GM18951 (cell line): ENCODE measurements around the gene FFAR4.

Experiments
- POLR2A ChIP-seq: IDR thresholded peaks from 4 replicates; pipeline ENCODE4 v1.6.1; 2011; ENCODE audit warnings: mild to moderate bottlenecking; ENCODE audit not compliant: insufficient read length, insufficient read depth; ENCODE audit errors: extremely low read depth
- in situ Hi-C: fragments of 300-500 bp; cut with MboI; formaldehyde crosslinking; loops from one replicate; pipeline ENCODE4 v1.12.0; 2022; ENCODE audit warnings: low sequenced_read_pairs, mixed read lengths, inconsistent platforms; ENCODE audit not compliant: unreplicated experiment

The FFAR4 gene

DNA sequence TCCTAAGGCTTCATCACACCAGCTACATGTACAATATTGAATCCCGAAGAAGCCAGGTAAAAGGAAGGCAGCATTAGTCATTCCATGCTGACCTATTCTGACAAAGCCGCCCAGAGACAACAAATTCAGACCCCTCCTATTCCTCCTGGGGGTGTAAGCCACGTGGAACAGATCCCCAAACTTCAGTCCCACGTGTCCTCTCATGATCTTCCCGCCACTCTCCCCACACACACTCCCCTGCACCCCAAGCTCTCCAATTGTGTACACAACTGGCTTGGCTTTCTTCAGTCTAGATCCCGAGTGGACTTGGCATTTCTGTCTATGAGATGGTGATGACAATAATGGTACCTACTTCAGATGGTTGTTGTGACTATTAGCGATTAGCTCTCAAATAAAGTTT, 54.5 kb downstream of the FFAR4 start:
- in situ Hi-C loops: no loop called here
- TF ChIP-seq POLR2A: no peak

DNA sequence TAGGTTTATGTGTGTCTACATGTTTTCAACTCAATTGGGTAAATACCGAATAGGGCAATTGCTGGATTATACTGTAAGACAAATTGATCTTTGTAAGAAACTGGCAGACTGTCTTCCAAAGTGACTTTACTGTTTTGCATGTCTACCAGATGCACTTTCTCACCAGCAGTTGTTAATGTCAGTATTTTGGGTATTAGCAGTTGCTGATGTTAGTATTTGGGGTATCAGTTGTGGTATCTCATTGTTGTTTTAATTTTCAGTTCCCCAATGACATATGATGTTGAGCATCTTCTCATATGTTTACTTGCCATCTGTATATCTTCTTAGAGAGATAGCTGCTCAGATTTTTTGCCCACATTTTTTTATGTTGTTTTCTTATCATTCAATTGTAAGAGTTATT, 56.5 kb downstream of the FFAR4 start:
- no peak for TF ChIP-seq POLR2A
- in situ Hi-C loops: no loop called here

DNA sequence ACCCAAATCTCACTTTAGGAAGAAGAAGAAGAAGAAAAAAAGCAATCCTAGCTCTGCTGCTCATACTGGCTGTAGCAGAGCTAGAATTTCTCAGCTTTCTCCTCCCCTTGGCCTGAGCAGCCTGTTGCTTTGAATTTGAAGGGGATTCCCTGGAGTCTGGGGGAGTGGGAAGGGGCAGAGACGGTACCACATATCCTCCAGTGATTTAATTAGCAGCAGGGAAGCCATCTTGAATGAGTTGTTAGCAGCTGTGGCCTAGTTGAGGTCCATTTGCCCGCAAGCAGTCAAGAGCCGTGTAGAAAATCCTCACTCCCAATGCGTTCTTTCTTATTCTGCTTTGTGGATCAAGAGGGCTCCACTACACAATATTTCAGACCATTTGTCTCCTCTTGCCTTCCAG, 62.4 kb downstream of the FFAR4 start:
- no peak for TF ChIP-seq POLR2A
- in situ Hi-C loops: no loop called here

DNA sequence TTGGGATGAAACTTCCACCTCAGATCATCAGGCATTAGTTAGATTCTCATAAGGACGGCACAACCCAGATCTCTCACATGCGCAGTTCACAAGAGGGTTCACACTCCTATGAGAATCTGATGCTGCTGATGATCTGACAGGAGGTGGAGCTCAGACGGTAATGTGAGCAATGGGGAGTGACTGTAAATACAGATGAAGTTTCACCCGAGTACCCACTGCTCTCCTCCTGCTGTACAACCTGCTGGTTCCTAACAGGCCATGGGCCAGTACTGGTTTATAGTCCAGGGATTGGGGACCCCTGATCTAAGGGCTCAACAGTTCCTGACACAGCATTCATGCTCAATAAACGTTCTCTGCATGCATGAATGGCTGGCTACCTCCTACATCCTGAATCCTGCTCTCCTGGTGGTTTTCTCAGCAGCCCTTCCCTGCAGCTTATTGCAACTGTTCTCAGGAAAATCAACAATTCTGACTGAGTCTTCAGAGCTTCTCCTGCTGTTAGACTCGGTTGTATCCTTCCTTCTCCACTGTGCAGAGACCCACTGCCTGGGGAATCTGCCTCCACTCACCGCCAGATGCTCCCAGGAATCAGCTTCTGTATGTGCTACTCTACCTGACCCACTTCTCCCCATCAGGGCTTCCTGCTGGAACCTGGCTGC, 63.3 kb downstream of the FFAR4 start:
- in situ Hi-C loops: no loop called here
- no peak for TF ChIP-seq POLR2A

DNA sequence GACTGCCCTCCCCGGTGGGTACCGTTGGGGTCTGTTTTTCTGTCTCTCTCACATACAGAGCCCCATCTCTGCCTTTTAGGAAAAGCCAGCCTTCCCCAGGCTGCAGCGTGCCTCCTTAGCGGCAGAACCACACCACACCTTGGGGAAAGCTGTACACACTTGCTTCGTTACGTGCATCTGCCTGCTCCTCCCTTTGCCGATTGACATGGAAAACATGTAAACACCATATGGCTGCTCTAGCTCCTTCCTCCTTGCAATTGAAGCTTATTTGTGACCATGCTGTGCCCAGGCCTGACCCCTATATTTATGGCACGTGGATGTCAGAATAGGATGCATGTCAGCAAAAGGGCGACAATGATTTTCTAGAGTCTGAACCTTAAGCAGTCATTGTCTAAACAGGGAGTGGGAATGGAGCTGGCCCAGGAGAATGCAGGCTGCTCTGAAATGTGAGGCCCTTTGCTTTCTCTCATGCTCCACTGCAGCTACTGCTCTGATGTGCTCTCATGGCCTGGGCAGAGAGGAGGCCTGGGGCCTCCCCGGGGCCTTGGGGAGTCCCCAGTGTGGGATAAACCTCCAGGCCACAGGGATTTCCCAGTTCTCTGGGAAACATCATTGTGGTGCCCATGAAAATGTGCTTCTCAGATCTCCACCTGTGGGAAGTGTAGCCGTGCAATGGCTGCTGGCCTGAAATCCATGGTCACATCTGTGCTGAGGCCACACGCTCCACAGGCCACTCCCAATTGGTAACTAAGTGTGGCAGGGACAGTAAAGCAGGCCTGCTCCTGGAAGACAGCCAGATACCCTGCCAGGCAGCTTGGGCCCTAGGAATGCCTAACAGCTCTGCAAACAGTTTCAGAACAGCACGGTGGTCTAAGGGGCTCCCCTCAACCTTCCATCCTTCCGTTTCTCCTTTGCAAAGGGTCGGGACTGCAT, 64.4 kb downstream of the FFAR4 start:
- no peak for TF ChIP-seq POLR2A
- in situ Hi-C loops: no loop called here
